HG03520 (cell line): ENCODE measurements around the gene WDR20.
"Not testable (repeated sequence)": the region's sequence is repeated elsewhere in the genome, so short reads cannot be mapped to it uniquely, and the experiment has no call there.

Experiments
- ATAC-seq: cut with Tn5 transposase; IDR thresholded peaks from one replicate; pipeline ENCODE4 v1.9.1; 2021; ENCODE audit warnings: mild to moderate bottlenecking, moderate library complexity; ENCODE audit not compliant: unreplicated experiment

Gene WDR20, protein sequence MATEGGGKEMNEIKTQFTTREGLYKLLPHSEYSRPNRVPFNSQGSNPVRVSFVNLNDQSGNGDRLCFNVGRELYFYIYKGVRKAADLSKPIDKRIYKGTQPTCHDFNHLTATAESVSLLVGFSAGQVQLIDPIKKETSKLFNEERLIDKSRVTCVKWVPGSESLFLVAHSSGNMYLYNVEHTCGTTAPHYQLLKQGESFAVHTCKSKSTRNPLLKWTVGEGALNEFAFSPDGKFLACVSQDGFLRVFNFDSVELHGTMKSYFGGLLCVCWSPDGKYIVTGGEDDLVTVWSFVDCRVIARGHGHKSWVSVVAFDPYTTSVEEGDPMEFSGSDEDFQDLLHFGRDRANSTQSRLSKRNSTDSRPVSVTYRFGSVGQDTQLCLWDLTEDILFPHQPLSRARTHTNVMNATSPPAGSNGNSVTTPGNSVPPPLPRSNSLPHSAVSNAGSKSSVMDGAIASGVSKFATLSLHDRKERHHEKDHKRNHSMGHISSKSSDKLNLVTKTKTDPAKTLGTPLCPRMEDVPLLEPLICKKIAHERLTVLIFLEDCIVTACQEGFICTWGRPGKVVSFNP

DNA sequence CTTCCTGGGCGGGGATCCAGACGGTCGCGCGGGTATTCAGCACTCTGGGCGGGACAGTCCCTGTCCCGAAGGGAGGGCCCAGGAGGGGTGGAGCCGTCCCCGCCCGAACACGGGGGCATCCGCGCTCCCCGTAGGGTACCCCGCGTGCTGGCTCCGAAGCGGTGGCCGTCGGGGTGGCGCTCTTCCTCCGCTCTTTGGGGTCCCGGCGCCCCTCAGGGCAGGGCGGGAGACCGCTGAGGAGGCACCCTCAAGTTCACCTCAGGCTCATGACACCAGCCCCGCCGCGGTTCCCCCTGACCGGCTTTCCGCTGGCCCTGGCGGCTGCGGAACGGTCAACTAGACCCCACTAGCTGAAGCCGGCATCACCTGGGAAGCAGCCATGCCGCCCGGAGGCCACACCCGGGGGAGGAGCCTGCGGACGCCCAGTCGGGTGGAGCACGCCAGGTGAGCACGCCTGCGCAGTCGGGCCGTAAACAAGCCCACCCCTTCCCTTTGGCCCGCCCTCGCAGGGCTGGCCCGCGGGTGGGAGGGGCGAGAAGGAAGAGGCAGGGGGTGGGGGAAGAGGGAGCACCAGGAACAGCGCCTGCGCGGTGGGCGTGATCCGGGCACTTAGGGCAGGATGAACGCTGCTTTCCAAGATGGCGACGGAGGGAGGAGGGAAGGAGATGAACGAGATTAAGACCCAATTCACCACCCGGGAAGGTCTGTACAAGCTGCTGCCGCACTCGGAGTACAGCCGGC lies at the start of gene WDR20:
WDR20 (plus strand) TSS at position 612 of the 741 bp plus-strand sequence; CDS start at position 639, 27 bp downstream.
- peak; percentile 93 for ATAC-seq

DNA sequence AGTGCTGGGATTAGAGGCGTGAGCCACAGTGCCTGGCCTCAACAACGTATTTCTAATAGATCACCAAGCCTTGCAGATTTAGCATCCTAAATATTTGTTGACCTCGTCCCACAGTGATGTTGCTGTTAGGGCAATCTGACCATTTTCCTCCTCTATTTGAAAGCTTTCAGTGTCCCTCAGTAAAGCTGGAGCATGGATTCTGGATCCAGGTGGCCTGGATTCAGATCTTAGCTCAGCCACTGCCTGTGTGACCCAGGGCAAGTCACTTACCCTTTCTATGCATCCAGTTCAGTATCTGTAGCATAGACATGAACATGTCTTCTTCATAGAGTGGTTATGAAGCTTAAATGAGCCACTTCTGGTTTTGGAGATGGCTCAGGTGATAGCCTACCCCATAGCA lies 49.0 kb upstream of the WDR20 start:
- no peak for ATAC-seq

DNA sequence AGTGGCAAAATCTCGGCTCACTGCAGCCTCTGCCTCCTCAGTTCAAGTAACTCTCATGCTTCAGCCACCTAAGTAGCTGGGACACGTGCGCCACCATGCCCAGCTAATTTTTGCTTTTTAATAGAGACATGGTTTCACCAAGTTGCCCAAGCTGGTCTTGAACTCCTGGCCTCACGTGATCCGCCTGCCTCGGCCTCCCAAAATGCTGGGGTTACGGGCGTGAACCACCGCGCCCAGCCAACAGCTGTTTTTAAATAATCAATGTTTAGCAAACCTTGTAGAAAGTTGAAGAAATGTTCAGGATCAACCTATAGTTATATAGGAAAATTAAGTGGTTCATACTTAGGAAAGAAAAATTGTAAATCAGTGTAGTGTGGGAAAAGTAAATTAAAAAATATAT lies 46.9 kb upstream of the WDR20 start:
- ATAC-seq: no peak

DNA sequence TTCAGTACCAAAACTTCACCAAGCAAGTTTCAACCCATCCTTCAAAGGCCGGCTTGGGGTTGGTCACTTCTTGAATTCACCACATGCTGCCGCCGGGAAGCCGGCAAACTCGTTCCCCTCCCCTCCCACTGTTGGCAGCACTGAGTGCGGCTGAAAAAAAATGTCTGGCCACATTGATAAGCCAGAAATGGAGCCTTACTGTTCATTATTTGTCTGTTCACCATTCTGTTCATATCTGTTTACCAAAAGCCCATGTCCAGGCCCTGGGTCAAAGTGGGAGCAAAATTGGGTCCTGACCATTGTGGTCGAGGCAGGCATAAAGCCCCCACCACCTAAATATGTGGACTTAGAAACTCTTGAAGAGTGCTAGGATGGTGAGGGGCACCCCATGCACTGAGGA lies 45.6 kb upstream of the WDR20 start:
- ATAC-seq: no peak

DNA sequence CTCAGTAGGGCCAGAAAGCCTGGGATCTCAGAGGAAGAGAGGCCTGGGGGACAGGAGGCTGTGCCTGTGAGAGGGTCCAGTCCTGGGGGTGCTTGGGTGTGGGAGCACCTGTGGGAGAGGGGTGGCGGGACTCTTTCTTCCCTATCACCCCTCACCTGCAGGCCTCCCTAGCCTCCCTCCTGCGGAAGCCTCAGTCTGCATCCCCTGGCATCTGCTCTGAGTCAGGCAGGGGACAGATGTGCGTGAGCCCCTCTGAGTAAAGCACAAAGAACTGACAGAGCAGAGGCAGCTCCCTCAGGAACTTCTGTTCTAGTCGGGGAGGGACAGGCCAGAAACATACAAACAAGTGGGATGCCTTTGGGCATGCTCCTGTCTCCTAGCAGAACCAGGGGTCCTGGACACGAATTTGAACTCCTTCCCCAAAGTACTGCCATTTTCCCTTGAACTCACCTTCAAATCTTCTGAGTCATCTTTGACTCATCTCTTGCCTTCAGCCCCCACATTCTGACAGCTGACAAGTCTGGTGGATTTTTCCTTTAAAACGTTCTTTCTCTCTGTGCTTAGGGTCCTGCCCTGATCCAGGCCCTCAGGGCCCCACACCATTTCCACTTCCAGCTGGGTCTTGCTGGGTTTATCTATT lies 44.3 kb upstream of the WDR20 start:
- no peak for ATAC-seq

DNA sequence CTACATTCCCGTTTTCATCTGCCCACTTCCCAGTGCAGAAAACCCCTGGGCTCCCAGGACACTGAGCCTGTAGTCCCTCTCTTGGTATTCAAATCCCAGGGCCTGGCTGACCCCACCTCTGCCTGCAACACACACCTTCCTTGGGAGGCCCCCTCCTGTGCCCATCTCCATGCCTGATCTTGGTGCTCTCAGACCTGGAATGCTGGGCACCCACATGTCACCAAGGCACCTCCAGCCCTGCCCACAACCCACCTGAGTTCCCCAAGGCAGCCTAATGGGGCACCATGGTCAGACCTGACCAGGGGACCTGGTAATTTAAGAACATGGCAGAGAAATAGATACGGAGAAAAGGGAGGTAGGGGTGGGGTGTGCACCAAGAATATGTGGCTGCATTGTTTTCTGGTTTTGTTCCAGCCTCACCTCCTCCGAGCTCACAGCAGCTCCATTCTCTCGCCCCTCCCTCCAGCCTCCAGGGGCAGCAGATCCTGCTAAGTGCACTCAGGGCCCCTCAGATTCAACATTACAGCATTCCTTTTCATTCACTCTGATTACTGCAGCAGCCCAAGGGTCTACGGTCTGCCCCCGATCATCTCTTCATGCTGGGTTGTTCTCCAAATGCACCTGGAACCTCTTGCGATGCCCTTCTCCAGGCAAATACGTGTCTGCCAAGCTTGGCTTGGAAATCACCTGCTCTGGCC lies 43.7 kb upstream of the WDR20 start:
- no peak for ATAC-seq

DNA sequence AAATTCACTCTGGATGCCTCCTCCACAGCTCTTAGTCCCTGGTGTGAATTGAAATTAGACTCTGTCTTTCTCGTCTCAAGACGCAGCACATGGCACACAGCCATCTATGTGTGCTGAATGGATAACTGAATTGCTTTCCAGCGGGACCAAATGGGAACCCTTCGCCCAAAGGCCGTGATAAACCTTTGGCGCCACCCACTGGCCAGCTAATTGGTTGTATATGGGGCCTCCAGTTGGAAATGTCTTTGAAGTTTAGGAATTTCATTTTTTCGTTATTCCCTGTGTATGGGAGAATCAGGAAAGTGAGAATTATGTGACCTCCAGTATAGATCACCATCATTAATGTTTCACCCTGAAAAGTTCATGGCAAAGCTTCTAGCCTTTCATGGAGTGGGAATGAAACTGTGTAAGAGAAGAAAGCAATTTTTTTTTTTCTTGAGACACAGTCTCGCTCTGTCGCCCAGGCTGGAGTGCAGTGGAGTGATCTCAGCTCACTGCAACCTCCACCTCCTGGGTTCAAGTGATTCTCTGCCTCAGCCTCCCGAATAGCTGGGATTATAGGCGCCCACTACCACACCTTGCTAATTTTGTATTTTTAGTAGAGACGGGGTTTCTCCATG lies 43.0 kb upstream of the WDR20 start:
- no peak for ATAC-seq

DNA sequence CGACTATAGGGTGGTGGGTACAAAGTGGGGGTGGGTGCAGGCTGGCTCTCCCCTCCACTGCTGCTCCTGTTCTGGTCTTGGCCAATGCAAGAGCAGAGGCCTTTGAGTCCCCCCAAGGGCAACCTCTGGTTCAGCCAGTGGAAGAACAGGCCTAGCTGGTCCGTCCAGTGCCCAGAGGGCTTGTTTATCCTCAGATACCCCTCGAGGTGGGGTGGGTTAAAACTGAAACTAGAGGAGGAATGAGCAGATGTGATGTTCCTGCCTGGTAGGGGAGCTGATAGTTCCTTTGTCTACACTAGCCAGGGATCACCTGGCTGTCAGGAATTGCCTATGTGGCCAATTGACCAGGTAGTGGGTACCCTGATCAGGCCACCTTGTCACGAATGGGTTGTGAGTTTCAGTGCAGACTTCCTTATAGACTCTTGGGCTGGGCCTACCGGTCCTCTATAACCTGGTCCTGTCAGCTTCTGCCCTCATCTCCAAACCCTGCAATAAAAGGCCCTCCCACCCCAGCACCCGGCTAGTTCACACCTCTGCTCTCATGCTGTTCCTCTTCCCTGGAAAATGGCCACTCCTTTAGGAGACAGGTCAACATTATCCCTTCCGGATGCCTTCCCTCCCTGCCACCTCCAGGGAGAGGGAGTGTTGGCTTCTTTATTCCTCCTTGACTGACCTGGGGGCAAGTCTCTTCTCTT lies 42.1 kb upstream of the WDR20 start:
- no peak for ATAC-seq

DNA sequence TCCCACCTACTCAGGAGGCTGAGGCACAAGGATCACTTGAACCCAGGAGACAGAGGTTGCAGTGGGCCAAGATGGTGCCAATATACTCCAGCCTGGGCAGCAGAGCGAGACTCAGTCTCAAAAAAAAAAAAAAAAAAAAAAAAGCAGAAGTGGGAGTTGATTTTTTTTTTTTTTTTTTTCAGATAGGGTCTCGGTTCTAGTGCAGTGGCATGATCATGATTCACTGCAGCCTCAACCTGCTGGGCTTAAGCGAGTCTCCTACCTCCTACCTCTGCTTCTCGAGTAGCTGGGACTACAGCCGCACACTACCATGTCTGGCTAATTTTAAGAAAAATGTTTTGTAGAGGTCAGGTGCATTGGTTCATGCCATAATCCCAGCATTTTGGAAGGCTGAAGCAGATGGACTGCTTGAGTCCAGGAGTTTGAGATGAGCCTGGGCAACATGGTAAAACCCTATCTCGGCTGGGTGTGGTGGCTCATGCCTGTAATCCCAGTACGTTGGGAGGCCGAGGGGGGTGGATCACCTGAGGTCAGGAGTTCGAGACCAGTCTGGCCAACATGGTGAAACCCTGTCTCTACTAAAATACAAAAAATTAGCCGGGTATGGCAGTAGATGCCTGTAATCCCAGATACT lies 36.5 kb upstream of the WDR20 start:
- ATAC-seq: no peak

DNA sequence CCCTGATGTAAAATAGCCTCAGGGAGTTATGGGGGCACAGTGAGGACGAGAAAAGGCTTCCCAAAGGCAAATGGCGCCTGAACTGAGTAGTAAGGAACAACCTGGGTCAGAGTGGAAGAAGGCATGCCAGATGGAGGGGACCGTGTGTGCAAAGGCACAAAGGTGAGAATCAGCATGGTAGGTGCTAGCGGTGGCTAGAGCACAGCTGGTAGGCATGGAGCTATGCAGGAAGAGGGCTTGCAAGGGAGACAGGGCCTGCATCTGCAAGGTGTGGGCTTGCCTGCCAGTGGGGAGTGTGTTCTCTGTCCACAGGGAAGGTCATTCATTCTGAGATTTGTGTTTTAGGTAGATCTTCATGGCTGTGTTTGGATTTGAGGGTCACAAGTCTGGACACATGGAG lies 34.3 kb upstream of the WDR20 start:
- ATAC-seq: no peak

DNA sequence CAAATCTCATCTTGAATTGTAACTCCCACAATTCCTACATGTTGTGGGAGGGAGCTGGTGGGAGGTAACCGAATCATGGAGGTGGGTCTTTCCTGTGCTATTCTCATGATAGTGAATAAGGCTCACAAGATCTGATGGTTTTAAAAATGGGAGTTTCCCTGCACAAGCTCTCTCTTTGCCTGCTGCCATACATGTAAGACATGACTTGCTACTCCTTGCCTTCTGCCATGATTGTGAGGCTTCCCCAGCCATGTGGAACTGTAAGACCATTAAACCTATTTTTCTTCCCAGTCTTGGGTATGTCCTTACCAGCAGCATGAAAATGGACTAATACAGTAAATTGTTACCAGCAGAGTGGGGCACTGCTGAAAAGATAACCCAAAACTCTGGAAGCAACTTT lies 30.4 kb upstream of the WDR20 start:
- not testable (repeated sequence) for ATAC-seq

DNA sequence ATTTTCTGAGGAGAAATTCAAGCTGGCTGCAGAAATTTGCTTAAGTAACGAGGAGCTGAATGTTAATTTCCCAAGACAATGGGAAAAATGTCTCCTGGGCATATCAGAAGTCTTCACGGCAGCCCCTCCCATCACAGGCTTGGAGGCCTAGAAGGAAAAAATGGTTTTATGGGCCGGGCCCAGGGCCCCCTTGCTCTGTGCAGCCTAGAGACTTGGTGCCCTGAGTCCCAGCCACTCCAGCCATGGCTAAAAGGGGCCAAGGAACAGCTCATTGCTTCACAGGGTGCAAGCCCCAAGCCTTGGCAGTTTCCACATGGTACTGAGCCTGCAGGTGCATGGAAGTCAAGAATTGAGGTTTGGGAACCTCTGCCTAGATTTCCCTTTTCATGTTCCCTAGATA lies 28.6 kb upstream of the WDR20 start:
- no peak for ATAC-seq

DNA sequence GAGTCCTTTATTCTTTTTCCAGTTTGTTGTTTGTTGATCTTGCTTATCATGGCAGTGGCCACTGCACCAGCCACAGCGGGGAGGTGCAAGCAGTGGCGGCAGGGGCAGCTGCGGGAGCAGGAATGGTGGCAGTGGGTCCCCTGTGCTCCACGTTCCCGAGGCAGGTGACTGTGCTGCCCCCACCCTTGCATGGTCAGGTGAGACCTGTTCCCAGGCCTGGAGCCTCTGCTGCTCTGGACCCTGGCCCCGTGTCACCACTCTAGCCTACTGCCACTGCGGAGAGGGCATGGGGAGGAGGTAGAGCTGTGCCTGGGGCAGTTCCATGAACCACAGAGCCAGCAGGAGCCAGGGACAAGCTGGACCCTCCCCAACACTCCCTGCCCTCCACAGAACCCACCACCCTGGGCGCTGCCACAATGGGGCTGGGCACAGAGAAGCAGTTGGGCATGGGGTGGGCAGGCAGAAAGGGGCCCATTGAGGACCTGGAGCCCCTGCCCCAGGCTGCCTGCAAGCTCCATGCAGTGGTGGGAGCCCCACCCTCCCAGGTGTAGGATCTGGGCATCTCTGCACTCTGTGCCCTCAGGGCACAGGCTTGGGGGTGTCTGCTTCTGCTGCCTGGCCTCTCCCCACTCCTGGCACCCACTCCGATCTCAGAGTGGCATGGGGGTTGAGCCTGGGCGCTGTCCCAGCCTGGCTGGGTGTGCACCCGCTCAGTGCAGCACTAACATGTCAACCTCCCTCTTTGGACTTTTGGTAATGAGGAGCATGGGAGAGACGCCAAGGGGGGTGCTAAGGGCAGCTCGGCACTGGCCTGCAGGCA lies 23.1 kb upstream of the WDR20 start:
- ATAC-seq: no peak

DNA sequence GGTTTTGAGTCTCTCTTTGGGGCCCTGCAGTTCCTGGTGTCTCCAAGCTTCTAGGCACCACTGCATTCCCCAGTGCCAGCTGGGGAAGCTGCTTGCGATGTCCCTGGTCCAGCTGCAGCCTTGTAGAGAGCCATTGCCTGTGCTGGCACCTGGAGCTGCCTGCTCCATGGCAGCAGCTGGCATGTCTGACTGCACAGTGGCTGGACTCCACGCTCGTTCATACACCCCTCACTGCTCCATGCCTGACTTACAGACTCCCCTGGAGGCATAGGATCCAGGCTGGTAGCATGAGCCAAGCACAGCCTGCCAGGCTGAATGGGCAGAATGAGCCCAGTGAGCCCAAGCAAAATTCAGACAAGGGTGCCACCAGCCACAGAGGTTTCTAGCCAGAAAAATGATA lies 21.8 kb upstream of the WDR20 start:
- no peak for ATAC-seq

DNA sequence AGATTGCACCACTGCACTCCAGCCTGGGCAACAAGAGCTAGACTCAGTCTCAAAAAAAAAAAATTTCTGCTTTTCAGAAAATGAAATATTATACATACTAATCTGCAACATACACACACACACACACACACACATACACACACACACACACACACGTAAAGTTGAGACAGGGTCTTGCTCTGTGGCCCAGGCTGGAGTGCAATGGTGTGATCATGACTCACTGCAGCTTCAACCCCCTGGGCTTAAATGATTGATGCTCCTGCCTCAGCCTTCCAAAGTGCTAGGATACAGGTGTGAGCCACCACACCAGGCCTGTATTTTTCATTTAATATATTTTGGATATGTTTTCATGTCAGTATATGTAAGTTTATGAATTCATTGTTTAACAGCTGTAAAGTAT lies 18.8 kb upstream of the WDR20 start:
- ATAC-seq: no peak

DNA sequence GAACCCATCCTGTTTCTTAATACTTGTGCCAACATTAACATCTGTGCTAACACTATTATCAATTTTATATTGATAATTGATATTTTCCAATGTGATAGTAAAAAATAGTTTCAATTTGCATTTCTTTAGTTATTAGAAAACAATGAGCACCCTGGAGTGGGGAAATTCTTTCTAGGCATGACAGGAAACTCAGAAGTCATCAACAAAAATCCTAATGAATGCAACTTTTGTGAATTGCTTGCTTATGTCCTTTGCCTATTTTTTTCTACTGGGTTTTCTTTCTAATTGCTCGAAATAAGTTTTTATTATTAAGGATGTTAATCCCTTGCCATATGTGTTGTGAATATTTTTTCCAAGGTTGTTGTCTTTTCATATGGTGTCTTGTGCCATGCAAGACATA lies 18.1 kb upstream of the WDR20 start:
- no peak for ATAC-seq

DNA sequence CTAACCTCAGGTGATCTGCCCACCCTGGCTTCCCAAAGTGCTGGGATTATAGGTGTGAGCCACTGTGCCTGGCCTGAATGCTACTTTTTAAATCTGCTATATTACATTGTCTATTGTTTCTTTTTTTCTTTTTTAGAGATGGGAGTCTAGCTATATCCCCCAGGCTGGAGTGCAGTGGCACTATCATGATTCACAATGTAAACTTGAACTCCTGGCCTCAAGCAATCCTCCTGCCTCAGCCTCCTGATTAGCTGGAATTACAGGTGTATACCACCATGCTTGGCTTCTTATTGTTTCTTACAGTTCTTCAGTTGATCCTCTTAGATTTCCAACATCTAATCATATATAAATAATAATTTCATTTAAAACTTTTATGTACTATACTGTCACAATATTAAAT lies 15.3 kb upstream of the WDR20 start:
- ATAC-seq: no peak

DNA sequence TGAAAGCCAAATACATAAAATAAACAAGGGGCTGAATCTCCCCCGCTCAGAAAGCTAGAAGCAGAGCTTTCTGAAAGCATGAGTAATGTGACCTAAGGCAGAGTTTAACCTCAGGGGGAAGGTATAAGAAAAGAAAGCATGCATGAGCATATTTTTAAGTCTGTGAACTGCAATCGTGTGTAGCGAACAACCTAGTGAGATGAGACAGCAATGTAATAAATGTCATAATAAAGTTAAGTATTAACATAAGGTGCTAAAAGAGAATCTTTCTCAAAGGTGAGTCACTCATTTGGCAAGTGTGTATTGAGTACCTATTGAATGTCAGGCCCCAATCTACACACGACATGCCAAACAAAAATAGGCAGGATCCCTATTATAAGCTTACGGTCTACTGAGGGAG lies 14.2 kb upstream of the WDR20 start:
- ATAC-seq: no peak
